Stimulated activated CD8-positive, alpha-beta memory T cell treated with anti-CD3 and anti-CD28 coated beads, Interleukin-7, amount 100 ng/mL, for 1 hour (primary cell): ENCODE measurements around the gene PLA2G4B.

Experiments used
- DNase-seq, 2 donors: peaks; one replicate each; pipeline ENCODE4 v3.0.0-alpha.2; 2020; ENCODE audit warnings: low read depth in 2 of 2

PLA2G4B gene

DNA sequence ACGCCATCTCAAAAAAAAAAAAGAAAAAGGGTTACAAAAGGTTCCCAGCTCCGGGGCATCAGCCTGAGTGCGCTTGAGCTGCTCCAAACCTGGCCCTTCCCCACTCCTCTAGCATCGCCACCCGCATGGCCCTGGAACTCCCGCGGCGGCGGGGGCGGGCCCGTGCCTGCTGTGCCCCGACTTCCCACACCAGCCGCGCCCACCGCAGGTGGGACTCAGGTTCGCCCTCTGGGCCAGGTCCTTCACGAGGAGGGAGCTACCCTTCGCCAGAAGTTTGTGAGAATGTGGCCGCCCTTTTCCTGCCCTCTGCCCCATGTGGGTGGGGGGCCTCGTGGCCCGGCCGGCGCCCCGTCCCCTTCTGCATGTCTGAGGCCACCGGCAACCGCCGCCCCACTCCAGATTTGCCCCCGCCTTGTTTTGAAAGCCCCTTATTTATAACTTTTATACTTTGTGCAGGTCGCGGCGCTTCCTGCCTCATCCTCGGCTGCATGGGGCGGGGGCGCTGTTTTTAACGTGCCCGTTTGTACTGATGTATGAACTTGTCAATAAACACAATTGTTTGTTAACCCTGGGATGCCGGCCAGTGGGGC is 11.3 kb upstream of the PLA2G4B start:
- DNase-seq = no peak

DNA sequence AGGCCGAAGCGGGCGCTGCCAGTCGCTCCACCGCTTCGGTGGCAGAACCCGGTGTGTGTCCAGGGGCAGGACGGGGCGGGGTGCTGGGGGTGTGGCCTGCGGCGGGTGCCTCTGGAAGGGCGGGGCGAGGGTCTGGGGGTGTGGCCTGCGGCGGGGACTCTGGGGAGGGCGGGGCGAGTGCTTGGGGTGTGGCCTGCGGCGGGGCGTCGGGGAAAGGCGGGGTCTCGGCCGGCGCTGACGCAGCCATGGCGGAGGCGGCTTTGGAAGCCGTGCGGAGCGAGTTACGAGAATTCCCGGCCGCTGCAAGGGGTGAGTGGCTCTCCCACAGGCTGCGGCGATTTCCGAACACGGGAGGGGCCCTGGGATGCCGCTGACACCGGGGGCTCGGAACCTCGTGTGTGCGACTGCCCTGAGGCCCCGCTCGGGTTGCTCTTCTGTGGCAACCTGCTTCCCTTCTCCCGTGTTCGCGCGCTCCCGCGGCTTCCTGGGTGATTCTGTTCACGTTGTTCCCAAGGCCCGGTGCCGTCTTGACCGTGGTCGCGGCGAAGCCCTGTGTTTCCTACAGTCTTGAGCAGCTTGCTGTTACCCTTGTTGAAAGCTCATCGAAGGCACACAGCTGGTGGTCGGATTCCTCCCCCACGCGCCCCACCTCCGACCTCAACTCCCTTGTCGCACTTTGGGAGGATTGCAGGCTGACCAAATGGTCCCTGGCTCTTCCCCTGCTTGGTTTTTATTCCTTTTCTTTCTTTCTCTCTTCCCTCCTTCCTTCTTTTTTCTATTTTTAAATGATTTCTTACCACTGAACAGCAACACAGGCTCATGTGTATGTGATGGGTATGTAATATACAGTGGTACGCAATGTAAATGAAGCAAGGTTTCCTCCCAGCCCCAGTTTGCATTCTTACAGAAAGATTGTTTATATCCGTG is 10.5 kb upstream of the PLA2G4B start, which contains the start of gene JMJD7:
TSS of gene JMJD7 (plus strand) at position 213 of the 927 bp plus-strand sequence. CDS start at position 246, 33 bp downstream.
- DNase-seq = peak; percentile 94 to 96

DNA sequence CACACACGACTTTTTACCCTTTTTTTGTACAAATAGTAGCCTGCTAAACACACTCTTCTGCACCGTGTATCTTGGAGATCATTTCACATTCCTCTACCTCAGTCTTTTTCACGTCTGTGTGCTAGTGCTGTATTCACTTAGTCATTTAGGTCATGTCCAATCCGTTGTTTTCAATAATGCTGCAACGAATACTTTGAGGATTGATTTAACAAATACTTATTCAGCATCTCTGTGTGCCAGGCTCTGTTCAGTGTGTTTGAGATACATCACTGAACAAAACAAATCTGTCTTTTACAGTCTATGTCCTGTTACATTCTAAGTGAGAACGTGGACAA is 9.9 kb upstream of the PLA2G4B start:
- no peak for DNase-seq

DNA sequence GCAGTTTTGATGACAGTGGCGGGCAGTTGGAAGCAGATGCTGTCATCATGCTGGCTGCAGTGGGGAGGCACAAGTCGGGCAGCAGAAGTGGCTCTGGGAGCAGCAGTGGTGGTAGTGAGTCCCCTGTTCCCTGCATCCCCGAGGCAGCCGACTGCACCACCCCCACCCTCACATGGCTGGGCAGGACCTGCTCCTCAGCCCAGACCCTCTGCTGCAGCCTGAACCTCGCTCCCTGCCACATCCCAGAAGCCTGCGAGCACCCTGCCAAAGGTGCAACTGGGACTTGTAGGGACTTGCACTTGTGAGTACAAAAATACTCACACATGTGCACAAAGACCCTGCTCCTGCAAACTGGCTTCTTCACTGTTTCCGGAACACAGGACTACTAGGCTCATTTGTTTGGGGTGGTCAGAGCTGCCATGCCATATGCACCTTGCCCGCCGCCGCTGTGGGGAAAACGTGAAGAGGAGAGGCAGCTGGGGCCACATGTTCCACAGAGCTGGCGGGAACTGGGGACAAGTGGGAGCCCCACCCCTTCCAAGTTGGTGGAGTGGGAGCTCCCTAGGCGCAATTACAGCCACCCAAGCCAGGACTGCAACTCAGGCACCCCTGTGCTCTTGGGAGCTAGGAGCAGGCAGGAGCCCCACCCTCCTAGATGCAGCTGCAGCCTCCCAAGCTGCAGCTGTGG is 8.5 kb upstream of the PLA2G4B start:
- no peak for DNase-seq

DNA sequence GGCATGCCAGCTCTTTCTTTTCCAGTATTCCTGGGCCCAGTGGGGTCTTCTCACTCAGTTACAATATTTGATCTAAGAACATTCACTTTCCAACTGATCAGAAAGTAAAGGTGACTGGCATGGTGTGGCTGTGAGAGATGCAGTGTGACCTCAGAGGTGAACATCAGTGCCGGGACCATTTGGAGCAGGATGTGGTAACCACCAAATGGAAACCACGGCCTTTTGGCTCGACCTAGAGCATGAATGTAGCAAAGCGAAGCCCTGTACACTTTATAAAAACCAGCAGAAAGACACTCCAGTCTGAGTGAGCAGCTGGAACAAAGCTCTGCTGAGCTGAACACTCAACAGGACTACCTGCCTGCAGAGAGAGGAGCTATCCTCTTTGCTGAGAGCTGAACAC is 7.4 kb upstream of the PLA2G4B start:
- DNase-seq = peak in 1 of 2 donors; percentile 10

DNA sequence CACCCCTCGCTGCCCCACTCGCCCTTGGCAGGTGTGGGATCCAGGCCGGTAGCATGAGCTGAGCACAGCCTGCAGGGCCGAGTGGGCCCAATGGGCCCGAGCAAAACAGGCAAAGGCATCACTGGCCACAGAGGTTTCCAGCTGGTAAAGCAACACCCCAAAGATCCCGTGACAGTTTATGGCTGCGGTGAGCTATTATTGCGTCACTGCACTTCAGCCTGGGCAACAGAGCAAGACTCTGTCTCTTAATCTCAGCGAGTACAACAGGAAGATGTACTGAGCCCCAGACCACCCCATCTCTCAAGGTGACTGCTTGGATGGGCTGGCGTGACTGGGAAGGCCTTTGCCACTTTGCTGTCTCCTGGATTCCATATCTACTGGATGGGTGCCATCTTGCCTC is 6.4 kb upstream of the PLA2G4B start:
- no peak for DNase-seq

DNA sequence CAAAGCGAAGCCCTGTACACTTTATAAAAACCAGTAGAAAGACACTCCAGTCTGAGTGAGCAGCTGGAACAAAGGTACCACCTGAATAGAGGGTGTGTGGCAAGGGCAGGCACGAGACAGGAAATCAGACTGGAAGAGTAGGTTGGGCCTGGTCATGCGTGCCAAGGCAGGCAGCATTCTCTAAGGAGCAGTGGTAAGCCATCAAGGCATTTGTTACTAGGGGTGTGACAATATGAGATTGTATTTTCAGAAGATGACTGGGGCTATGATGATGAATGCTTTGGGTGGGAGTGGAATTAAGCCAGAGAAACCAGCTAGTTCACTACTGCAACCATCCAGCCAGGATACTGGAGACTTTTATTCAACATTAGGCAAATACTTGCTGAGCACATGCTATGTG is 5.8 kb upstream of the PLA2G4B start:
- no peak for DNase-seq

DNA sequence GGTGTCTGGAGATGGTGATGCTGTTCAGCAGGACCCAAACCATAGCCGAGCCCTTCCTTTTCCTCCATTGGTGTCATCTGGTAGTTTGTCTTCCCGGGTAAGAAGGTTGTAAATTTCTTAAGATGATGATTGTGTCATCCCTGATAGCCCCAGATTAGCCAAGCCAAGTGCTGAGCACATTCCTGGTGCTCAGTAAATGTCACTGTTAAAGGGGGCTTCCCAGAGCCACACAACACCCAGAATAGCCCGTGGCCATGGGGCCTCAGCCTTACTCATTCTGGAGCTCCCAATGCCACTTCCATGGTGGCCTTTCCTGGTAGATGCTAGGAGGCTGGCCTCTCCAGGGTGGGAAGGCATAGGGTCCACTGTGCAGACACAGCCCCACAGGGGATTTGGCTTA is 4.6 kb upstream of the PLA2G4B start:
- DNase-seq = no peak

DNA sequence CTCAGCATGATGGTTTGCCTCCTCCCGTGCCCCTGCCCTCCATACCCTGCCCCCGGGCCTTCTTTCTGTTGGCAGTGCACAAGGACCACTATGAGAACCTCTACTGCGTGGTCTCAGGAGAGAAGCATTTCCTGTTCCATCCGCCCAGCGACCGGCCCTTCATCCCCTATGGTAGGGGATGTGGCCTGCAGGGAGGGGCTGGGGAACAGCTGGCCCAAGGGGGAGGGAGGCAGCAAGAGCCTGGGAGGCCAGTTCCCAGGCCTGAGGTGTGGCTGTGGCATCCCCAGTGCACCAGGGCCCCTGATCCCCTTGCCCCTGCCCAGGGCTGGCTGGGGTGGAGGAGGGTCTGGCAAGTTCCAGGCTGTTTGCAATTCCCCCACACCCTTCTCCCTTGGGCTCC is 2.6 kb upstream of the PLA2G4B start:
- no peak for DNase-seq

DNA sequence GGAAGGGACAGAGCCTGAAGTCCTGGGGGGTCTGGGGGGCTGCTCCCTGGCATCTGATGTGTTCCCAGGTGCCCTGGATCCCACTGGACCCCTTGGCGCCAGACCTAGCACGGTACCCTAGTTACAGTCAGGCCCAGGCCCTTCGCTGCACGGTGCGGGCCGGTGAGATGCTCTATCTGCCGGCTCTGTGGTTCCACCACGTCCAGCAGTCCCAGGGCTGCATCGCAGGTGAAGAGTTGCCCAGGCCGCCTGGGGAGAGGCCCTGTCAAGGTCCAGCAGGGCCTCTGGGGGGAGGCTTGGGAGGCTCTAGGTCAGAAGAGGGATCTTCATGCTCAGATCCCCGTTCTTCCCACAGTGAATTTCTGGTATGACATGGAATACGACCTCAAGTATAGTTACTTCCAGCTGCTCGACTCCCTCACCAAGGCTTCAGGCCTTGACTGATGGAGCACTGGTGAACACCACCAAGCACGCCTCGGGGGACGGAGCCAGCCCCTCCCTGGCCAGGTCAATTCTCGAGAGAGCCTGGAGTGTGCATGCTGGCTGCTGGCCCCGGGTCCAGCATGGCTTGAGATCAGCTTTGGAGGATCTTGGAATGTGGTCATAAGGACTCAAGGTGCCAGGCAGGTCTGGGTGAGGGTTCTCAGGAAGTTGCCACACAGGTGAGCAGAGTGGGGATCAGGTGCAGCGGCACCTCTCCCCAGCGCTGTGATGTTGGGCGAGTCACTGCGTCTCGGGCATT is 1.8 kb upstream of the PLA2G4B start:
- no peak for DNase-seq

DNA sequence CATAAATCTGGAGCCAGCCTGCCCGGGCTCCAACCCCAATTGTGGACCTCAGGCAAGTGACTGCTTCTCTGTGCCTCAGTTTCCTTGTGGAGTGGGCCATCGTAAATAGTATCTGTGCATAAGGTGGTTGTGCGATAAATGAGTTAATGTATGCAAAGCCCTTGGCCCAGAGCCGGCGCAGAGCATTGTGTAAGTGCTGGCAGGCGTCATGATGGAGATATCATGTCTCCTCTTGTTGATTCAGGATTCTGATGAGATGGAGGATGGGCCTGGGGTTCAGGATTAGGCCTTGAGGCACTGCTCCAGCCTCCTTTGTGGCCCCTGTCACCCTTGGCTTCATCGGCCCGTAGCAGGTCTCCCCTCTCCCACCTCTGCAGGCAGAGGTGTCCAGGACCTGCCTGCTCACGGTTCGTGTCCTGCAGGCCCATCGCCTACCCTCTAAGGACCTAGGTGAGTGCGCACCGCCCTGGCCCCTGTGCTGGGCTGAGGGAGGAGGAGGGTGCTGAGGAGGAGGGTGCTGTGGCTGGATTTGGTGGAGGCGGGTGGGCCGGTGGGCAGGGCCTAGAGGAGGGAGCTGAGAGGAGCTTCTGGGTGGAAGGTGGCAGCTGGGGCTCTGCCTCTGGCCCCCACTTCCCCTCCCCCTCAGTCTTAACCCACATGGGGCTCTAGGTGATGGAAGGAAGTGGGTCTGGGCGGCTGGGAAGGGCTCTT is 1.3 kb downstream of the PLA2G4B start:
- no peak for DNase-seq

DNA sequence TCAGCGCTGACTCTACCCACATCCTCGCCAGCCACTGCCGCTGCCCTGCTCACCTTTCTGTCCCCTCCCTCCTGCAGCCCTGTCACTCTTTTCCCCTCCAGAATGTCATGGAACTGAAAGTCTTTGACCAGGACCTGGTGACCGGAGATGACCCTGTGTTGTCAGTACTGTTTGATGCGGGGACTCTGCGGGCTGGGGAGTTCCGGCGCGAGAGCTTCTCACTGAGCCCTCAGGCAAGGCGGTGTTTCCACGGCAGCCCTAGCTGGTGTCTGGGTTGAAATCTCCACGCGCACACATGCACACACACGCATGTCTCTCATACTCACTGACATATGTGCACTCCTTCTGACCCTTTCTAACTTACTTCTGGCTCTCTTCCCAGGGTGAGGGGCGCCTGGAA is 2.0 kb downstream of the PLA2G4B start:
- no peak for DNase-seq

DNA sequence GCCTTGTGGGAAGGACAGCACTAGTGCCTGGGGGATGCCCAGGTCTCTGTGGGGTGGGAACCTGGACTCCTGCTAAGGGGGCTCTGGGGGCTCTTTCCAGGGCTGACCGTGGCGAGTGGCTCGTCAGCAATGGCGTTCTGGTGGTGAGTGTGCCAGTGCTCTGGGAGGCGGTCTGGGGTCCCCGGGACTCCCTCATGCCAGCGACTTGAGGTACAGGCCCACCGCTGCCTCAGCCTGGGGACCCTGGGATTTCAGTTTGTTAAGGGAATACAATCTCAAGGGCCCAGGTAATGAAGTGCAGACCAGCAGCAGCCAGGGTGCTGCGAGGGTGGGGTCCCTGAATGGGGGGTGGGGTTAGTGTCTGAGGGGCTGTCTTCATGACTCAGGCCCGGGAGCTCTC is 2.5 kb downstream of the PLA2G4B start:
- DNase-seq = no peak

DNA sequence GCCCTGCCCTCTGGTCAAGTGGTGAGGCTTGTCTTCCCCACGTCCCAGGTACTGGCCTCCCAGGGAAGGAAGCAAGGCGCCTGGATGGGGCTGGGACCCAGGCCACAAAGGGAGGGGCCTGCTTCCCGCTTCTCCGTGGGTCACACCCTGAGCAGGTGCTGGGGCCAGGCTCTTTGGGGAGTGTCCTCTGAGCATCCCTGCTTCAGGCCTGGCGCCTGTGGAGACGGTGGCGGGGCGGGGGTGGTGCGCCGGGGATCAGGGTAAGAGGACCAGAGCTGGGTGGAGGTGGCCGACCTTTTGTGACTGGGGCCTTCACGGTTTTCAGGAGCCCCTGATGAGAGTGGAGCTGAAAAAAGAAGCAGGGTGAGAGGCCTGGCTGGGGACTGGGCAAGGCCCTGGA is 3.6 kb downstream of the PLA2G4B start:
- no peak for DNase-seq

DNA sequence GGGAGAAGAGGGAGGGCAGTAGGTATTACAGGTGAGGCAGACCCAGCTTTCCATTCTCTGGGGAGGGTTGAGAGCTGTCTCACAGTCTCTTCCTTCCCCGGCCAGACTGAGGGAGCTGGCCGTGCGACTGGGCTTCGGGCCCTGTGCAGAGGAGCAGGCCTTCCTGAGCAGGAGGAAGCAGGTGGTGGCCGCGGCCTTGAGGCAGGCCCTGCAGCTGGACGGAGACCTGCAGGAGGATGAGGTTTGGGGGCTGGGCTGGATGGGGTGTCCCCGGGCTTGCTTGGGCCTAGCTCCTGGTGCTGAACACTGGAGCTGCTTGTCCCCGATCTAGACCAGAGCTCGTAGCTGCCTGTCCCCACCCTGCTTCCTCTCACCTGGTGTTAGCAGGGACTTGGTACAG is 4.9 kb downstream of the PLA2G4B start:
- no peak for DNase-seq

DNA sequence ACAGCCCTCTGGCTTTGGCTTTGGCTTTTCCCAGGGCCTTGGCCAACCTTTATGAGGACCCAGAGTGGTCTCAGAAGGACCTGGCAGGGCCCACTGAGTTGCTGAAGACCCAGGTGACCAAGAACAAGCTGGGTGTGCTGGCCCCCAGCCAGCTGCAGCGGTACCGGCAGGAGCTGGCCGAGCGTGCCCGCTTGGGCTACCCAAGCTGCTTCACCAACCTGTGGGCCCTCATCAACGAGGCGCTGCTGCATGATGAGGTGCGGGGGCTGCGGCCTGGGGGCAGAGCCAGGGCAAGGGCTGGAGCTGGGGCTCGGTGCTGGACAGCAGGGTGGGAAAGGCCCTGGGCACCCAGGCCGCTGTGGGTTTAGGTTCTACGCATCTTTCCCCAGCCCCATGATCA is 6.2 kb downstream of the PLA2G4B start:
- DNase-seq = no peak

DNA sequence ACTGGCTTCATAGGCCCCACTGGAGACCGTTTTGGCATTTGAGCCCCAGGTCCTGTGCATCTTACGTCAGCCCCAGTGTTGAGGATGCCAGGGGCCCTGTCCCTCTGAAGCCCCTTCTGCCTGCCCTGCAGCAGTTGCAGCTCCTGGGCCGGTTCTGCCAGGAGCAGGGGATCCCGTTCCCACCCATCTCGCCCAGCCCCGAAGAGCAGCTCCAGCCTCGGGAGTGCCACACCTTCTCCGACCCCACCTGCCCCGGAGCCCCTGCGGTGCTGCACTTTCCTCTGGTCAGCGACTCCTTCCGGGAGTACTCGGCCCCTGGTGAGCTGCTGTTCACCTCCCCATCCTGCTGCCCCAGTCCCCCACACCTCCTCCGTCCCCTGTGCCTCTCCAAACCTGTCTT is 8.6 kb downstream of the PLA2G4B start:
- DNase-seq = no peak

DNA sequence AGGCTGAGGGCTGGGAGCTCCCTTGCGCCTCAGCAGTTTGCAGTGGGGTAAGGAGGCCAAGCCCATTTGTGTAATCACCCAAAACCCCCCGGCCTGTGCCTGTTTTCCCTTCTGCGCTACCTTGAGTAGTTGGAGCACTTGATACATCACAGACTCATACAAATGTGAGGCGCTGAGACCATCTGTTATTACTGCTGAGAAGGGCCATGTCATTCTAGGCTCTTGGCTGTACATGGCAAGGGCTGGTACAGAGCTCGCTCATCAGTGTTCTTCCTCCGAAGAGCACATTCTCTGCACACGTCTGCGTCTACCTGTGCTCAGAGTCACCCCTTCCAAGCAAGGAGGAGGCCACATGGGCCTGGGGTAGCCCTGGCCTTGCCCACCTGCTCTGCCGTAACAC is 9.3 kb downstream of the PLA2G4B start:
- no peak for DNase-seq

DNA sequence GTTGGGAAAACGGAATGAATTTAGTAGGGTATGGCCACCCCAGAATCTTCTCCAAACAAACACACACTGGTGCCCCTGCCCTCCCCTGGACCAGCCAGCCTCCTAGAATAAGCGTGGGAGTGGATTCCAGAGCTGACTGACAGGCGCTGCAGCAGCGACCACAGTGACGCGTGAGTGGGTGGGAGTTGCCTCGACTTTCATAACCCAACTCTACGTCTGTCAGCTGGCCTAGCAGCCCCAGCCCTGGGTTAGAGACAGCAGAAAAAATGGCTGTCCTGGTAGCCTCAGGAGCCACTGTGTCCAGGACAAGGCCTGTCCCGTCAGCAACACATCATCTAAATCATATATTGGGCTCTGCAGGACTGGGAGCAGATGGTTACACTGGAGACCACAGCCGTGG is 10.0 kb downstream of the PLA2G4B start:
- no peak for DNase-seq

DNA sequence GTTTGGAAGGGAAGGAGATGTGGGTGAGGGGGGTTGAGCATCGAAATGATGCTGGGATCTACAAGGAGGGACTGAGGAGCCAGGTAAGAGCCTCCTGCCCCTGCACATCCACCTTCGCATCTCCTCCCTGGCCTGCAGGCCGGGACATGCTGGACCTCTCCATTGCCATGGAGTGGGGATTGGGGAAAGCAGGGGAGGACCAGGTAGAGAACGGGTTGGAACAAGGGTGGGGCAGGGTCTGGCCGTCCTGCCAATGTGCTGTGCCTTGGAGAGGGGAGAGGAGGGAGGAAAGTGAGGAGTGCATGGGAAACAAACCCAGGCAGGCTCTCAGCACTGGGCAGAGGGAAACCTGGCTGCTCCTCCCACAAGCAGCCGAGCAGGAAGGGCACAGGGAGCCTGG is 10.6 kb downstream of the PLA2G4B start:
- no peak for DNase-seq

DNA sequence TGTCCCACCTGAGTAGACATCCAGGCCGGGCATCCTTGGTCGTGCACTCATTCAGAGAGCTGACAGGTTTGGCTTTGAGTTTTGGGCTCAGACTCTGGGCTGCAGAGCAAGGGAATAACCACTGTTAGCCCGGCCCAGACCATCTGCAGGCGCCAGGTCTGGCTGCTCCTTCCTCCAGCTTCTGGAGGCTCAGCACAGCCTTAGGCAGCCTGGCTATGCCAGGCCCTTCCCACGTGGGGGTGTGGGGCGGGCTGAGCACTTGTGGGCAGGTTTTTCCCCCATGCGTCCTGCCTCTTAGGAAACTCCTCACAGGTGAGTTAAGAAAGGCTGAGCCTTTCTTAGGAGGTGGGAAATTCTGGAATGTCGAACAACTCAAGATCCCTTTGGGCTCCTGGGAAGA is 11.2 kb downstream of the PLA2G4B start:
- DNase-seq = no peak
